Calu3 (cell line): ENCODE measurements around the gene BRD7. TPM values are rescaled to one million over a fixed set of nuclear protein-coding genes. Genes with fewer than 3 reads are reported as not detected.

Experiments used
- BruUV-seq: library from RNA; stranded (reverse); fragments of 400-500 nt; replicated peaks from 2 replicates; lab custom pipeline; 2021; lab: Mats Ljungman, UMichigan
- CTCF ChIA-PET: fragments of 300-600 bp; sonication (Branson Sonifier 250); formaldehyde crosslinking; loops from one replicate; lab custom pipeline; 2022; ENCODE audit warnings: antibody characterized with exemption; lab: Charles Lee
- DNase-seq: peaks from one replicate; pipeline ENCODE4 v3.0.0; 2022
- H3K27ac Mint-ChIP-seq: one replicate; pipeline ENCODE4 v1.8.0; 2022; ENCODE audit warnings: mixed read lengths; ENCODE audit not compliant: unreplicated experiment
- H3K27me3 Mint-ChIP-seq: one replicate; pipeline ENCODE4 v1.8.0; 2022; ENCODE audit warnings: mixed read lengths; ENCODE audit not compliant: unreplicated experiment
- H3K36me3 Mint-ChIP-seq: one replicate; pipeline ENCODE4 v1.8.0; 2022; ENCODE audit warnings: mild to moderate bottlenecking, moderate library complexity, mixed read lengths; ENCODE audit not compliant: insufficient read depth, unreplicated experiment
- H3K4me1 Mint-ChIP-seq: one replicate; pipeline ENCODE4 v1.8.0; 2022; ENCODE audit warnings: mild to moderate bottlenecking, low read depth, mixed read lengths; ENCODE audit not compliant: unreplicated experiment
- H3K4me3 Mint-ChIP-seq: one replicate; pipeline ENCODE4 v1.8.0; 2022; ENCODE audit warnings: mild to moderate bottlenecking, low read depth, moderate library complexity, mixed read lengths; ENCODE audit not compliant: unreplicated experiment
- H3K9me3 Mint-ChIP-seq: one replicate; pipeline ENCODE4 v1.8.0; 2022; ENCODE audit warnings: low read depth, mixed read lengths; ENCODE audit not compliant: unreplicated experiment
- intact Hi-C: fragments of 100-400 bp; cut with micrococcal nuclease; formaldehyde crosslinking; loops from one replicate; pipeline ENCODE4 v1.10.0; 2022; ENCODE audit not compliant: unreplicated experiment
- total RNA-seq: library from RNA; stranded (reverse); gene quantifications from 2 replicates; pipeline ENCODE4 v1.2.3, GENCODE V29; 2022
- TF ChIP-seq, protein P1 (sequence below): fragments of 200-600 bp; IDR thresholded peaks from one replicate; pipeline ENCODE4 v1.8.0; 2022; ENCODE audit warnings: antibody characterized with exemption; ENCODE audit not compliant: unreplicated experiment

Gene BRD7
- total RNA-seq, 1 experiment from 2014 or later = 98.7 TPM

DNA sequence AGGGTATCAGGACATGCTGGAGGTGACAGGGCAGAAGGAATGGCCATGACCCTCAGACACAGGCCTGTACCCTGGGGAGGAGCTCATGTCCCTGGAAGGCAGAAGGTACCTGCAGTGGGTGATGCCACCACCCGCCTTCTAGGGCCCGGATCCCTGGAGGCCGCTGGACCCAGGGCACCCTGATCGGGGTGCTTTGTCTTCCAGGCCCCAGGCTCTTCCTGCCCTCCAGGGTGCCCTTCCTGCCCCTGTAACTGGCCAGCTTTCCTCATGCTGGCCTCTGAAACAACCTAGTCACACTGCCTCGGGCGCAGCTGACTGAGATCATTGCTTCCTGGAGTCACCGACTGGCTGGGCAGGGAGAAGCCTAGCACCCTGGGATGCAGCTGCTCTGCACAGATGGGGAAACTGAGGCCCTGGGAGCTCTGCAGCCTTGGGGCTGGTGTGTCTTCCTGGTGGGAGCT, 96.6 kb downstream of the BRD7 start:
- Mint-ChIP-seq H3K4me1 (peaks cover 17% of the 10 kb centered on the region), H3K4me3 (no peak overlapping the region), H3K36me3 (peaks cover 6% of the 10 kb centered on the region), H3K27me3 (no peaks in the 10 kb centered on the region), H3K27ac (no peak overlapping the region), H3K9me3 (no peaks in the 10 kb centered on the region)
- TF ChIP-seq, protein P1, sequence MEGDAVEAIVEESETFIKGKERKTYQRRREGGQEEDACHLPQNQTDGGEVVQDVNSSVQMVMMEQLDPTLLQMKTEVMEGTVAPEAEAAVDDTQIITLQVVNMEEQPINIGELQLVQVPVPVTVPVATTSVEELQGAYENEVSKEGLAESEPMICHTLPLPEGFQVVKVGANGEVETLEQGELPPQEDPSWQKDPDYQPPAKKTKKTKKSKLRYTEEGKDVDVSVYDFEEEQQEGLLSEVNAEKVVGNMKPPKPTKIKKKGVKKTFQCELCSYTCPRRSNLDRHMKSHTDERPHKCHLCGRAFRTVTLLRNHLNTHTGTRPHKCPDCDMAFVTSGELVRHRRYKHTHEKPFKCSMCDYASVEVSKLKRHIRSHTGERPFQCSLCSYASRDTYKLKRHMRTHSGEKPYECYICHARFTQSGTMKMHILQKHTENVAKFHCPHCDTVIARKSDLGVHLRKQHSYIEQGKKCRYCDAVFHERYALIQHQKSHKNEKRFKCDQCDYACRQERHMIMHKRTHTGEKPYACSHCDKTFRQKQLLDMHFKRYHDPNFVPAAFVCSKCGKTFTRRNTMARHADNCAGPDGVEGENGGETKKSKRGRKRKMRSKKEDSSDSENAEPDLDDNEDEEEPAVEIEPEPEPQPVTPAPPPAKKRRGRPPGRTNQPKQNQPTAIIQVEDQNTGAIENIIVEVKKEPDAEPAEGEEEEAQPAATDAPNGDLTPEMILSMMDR = no peak
- CTCF ChIA-PET = no interaction called here
- no peak for DNase-seq
- intact Hi-C loops = no loop called here
- no TSS peak for BruUV-seq

DNA sequence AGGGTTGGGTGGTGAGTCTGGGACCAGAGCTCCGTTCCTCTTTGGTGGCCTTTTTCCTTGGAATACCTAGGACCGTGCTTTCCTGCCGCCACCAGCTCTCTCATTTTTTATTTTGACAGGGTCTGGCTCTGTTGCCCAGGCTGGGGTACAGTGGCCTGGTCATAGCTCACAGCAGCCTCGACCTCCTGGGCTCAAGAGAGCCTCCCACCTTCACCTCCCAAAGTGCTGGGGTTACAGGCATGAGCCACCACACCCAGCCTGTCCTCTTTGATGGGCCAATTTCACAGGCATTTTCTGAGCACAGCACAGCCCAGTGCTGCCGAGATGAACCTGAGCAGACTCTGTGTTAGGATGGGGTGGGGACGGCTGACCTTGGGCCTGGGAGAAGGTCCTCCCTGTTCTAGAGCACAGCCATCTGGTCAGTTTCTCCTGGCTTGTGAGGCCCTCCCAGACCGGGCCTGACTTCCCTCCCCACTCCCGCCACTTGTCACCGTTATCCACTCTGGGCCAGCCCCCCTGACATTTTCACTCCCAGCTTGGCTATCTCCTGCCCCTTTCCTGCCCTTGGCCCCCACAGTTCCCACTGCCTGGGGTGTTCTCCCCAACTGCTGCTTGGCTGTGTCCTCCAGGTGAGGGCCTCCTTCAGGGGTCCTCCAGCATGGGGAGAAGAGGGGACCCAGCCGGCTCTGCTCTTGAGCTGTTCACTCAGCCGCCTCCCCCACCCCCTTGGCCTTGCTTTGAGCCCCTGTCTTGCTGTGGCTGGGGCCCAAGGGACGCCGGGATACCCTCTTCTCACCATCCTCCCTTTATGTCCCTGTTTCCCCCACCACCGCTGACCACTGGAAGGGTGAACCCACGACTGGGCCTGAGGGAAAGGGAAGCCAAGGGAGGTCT, 97.4 kb downstream of the BRD7 start:
- no peaks in the 10 kb centered on the region for H3K27me3 Mint-ChIP-seq
- no peak overlapping the region for H3K27ac Mint-ChIP-seq
- peaks cover 9% of the 10 kb centered on the region for H3K36me3 Mint-ChIP-seq
- intact Hi-C loops = no loop called here
- DNase-seq = no peak
- CTCF ChIA-PET = no interaction called here
- no peak overlapping the region for H3K4me3 Mint-ChIP-seq
- BruUV-seq = no TSS peak
- H3K9me3 Mint-ChIP-seq = no peaks in the 10 kb centered on the region
- H3K4me1 Mint-ChIP-seq = peaks cover 25% of the 10 kb centered on the region
- TF ChIP-seq, protein P1 = no peak

DNA sequence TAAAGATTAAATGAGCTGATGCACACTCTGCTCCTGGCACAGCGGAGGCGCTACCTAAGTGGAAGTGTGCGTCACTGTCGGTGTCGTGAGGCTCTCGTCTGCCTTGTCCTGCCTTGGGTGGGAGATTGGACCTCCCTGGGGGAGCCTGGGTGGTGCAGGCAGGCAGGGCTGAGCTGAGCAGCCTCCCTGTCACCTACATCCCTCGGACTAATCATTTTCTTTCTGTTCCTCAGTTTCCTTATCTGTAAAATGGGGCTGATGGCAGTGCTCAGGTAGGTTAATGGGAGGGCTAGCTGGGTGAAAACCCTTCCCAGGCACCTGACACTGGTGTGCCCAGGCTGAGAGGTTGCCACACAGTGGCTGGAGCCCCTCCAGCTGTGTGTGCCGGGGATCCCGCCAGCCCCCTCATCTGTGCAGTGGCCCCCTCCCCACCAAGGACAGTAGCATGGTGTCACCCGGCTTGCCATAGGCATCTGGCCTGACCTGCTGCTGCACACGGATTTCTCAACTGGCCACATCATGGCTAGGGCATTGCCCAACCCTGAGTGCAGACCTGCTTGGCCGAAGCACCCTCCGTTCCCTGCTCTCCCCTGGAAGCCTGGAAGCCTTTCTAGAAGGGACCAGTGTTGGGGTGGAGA, 98.2 kb downstream of the BRD7 start:
- Mint-ChIP-seq H3K36me3 (peaks cover 13% of the 10 kb centered on the region), H3K27ac (no peak overlapping the region), H3K9me3 (no peaks in the 10 kb centered on the region), H3K4me1 (peaks cover 33% of the 10 kb centered on the region), H3K4me3 (no peak overlapping the region), H3K27me3 (no peaks in the 10 kb centered on the region)
- CTCF ChIA-PET = no interaction called here
- TF ChIP-seq, protein P1 = no peak
- intact Hi-C loops = no loop called here
- no peak for DNase-seq
- no TSS peak for BruUV-seq

DNA sequence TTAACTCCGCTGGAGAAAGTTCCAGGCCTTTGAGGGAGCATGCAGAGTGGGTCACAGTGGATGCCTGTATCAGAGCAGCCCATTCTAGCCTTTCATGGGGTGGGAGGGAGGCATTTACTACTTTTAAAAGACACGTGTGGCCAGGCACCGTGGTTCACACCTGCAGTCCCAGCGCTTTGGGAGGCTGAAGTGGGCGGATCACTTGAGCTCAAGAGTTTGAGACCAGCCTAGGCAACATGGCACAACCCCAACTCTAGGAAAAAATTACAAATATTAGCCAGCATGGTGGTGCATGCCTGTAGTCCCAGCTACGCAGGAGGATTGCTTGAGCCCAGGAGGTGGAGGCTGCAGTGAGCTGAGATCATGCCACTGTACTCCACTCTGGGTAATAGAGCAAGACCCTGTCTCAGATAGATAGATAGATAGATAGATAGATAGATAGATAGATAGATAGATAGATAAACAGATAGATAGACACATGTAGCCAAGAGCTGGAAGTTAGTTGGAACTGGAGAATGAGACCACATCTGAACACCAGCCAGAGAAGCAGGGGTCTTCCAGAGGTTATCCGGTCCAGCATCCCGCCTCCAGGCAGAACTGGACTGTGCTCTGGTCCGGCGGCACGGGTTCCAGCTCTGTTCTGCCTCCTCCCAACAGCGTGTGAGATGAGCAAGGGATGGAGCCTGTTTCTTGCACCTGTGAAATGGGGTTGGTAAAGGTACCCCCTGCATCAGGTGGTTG, 98.8 kb downstream of the BRD7 start:
- TF ChIP-seq, protein P1 = no peak
- CTCF ChIA-PET = no interaction called here
- H3K27ac Mint-ChIP-seq = no peak overlapping the region
- H3K36me3 Mint-ChIP-seq = peaks cover 13% of the 10 kb centered on the region
- no TSS peak for BruUV-seq
- H3K9me3 Mint-ChIP-seq = no peaks in the 10 kb centered on the region
- DNase-seq = no peak
- H3K27me3 Mint-ChIP-seq = no peaks in the 10 kb centered on the region
- H3K4me1 Mint-ChIP-seq = peaks cover 40% of the 10 kb centered on the region
- H3K4me3 Mint-ChIP-seq = no peak overlapping the region
- intact Hi-C loops = no loop called here
